Upper lobe of left lung (tissue), 6 donors: ENCODE results near the gene NIM1K. TPM values are rescaled to one million over a fixed set of nuclear protein-coding genes. Genes with fewer than 3 reads are reported as not detected.

Source experiments
- ATAC-seq, 2 donors: fragments of 200-7000 bp; cut with Tn5 transposase; one replicate each; pipeline ENCODE4 v1.9.1; 2022; ENCODE audit warnings: mild to moderate bottlenecking in 2 of 2, moderate library complexity in 2 of 2; ENCODE audit not compliant: low FRiP score in 2 of 2
- DNase-seq, 2 donors: peaks; one replicate each; pipeline ENCODE4 v3.0.0-alpha.2; 2019 to 2020
- H3K27ac ChIP-seq, 4 donors: fragments of 200-600 bp; sonication (generic); one replicate each; pipeline ENCODE4 v1.5.1; 2016 to 2019
- H3K27me3 ChIP-seq, 4 donors: fragments of 200-600 bp; sonication (generic); one replicate each; pipeline ENCODE4 v1.5.1; 2017 to 2019
- H3K36me3 ChIP-seq, 4 donors: fragments of 200-600 bp; sonication (generic); one replicate each; pipeline ENCODE4 v1.5.1; 2016 to 2019
- H3K4me1 ChIP-seq, 4 donors: fragments of 200-600 bp; sonication (generic); one replicate each; pipeline ENCODE4 v1.5.1; 2018 to 2019
- H3K4me3 ChIP-seq, 4 donors: fragments of 200-600 bp; sonication (generic); one replicate each; pipeline ENCODE4 v1.5.1; 2017 to 2019; ENCODE audit warnings: mild to moderate bottlenecking in 2 of 4, moderate library complexity in 1 of 4
- H3K9me3 ChIP-seq, 4 donors: fragments of 200-600 bp; sonication (generic); one replicate each; pipeline ENCODE4 v1.5.1; 2018 to 2019
- EP300 ChIP-seq, 4 donors: sonication (generic); formaldehyde crosslinking; IDR thresholded peaks; one replicate each; pipeline ENCODE4 v1.5.1; 2017; ENCODE audit warnings: antibody characterized with exemption in 4 of 4, control low read depth in 2 of 4
- POLR2A ChIP-seq, 4 donors: fragments of 450-650 bp; IDR thresholded peaks; one replicate each; pipeline ENCODE4 v1.5.1; 2016 to 2017; ENCODE audit warnings: antibody characterized with exemption in 4 of 4, mild to moderate bottlenecking in 2 of 4
- POLR2AphosphoS5 ChIP-seq, 2 donors: sonication (generic); formaldehyde crosslinking; IDR thresholded peaks; one replicate each; pipeline ENCODE4 v1.5.1; 2017; ENCODE audit warnings: antibody characterized with exemption in 2 of 2
- WGBS, 2 donors: methylation state at CpG; one replicate each; pipeline ENCODE4 v1.1.5; 2017 to 2018; 5-methylcytosine and 5-hydroxymethylcytosine counted together
- total RNA-seq, 6 donors: library from RNA; depleted of rRNA in 4 of 6; stranded (reverse); fragments of >200 nt in 4 of 6; gene quantifications; one replicate each; pipeline versions ENCODE4 v1.1.0 to v1.2.1, GENCODE V29; 2016 to 2021
- TF ChIP-seq, protein P1 (sequence below), 6 experiments: fragments of 450-650 bp in 4 of 6; fragments of 200-600 bp in 2 of 6; sonication (generic) in 2 of 6; IDR thresholded peaks; one replicate each; pipeline ENCODE4 v1.5.1; 2016 to 2019; ENCODE audit warnings: antibody characterized with exemption in 6 of 6
- donor health status: DM: no; HTN: no; CAD: no; lungs with moderate emphysema.
- donor health status: DM: no; HTN: yes; CAD: no; lungs with severe emphysema.

The NIM1K gene
- total RNA-seq, 6 donors from 2014 or later: 1.8 to 29.3 (median 4.6) TPM

DNA sequence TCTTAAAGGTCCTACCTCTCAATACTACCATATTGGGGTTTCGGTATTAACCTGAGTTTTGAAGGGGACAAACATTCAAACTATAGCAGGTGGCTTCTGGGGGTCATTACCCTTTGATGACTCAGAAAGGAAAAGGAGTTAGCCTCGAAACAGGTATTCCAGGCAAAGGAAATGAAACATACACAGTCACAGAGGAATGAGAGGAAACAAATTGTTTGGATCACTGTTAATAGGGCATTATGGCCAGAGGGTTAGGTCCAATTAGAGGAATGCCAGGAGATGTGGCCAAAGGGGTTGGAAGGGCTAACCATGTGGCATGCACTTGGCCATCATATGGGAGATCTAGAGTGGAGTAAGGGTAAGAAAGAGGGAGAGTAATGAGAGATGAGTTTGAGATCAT lies 23.9 kb upstream of the NIM1K start:
- H3K27me3 ChIP-seq: no peaks in the 10 kb centered on the region
- no peak overlapping the region for H3K27ac ChIP-seq
- WGBS, 2 donors: 80 to 85% methylated on average over 2 of the region's 2 CpGs
- DNase-seq (no peak), ATAC-seq (no peak)
- TF ChIP-seq POLR2AphosphoS5 (IDR thresholded peaks at IDR 0.05) (no peak), EP300 (IDR thresholded peaks at IDR 0.05) (no peak), POLR2A (IDR thresholded peaks at IDR 0.05) (no peak)
- TF ChIP-seq, protein P1, sequence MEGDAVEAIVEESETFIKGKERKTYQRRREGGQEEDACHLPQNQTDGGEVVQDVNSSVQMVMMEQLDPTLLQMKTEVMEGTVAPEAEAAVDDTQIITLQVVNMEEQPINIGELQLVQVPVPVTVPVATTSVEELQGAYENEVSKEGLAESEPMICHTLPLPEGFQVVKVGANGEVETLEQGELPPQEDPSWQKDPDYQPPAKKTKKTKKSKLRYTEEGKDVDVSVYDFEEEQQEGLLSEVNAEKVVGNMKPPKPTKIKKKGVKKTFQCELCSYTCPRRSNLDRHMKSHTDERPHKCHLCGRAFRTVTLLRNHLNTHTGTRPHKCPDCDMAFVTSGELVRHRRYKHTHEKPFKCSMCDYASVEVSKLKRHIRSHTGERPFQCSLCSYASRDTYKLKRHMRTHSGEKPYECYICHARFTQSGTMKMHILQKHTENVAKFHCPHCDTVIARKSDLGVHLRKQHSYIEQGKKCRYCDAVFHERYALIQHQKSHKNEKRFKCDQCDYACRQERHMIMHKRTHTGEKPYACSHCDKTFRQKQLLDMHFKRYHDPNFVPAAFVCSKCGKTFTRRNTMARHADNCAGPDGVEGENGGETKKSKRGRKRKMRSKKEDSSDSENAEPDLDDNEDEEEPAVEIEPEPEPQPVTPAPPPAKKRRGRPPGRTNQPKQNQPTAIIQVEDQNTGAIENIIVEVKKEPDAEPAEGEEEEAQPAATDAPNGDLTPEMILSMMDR (IDR thresholded peaks at IDR 0.05): no peak
- H3K9me3 ChIP-seq: no peaks in the 10 kb centered on the region
- no peaks in the 10 kb centered on the region for H3K4me1 ChIP-seq
- no peak overlapping the region for H3K4me3 ChIP-seq
- peaks cover 0 to 30% (median 11%) of the 10 kb centered on the region in 4 donors for H3K36me3 ChIP-seq

DNA sequence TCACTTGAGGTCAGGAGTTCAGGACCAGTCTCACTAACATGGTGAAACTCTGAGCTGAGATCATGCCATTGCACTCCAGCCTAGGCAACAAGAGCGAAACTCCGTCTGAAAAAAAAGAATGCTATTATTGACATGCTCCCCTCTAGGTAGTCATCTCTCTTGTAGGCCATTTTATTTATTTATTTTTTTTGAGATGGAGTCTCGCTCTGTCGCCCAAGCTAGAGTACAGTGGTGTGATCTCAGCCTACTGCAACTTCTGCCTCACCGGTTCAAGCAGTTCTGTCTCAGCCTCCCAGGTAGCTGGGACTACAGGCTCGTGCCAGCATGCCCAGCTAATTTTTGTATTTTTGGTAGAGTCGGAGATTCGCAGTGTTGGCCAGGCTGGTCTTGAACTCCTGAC lies 20.6 kb upstream of the NIM1K start:
- H3K9me3 ChIP-seq: no peaks in the 10 kb centered on the region
- WGBS, 2 donors: 98% methylated on average over 8 of the region's 8 CpGs
- H3K4me1 ChIP-seq: no peaks in the 10 kb centered on the region
- ATAC-seq (no peak), DNase-seq (no peak)
- H3K27ac ChIP-seq: no peak overlapping the region
- H3K4me3 ChIP-seq: no peak overlapping the region
- peaks cover 10 to 33% (median 20%) of the 10 kb centered on the region in 4 donors for H3K36me3 ChIP-seq
- TF ChIP-seq POLR2A (IDR thresholded peaks at IDR 0.05): no peak
- H3K27me3 ChIP-seq: no peaks in the 10 kb centered on the region

DNA sequence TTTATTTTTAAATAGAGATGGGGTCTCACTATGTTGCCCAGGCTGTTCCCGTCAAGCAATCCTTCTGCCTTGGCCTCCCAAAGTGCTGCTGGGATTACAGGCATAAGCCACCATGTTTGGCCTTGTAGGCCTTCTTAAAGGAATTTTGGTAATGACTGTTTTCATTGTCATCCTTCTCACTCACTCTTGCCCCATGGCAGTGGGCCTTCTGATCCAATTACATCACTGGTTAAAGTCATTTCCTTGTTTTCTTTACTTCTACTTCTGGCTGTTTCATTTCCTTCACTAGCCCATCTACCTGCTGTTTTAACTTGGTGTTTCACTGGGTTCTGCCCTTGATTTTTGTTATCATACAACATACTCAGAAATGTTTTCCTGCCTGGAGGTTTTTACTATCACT lies 20.1 kb upstream of the NIM1K start:
- TF ChIP-seq POLR2A (IDR thresholded peaks at IDR 0.05) (no peak), EP300 (IDR thresholded peaks at IDR 0.05) (no peak), POLR2AphosphoS5 (IDR thresholded peaks at IDR 0.05) (no peak)
- TF ChIP-seq, protein P1 (IDR thresholded peaks at IDR 0.05): no peak
- Histone ChIP-seq H3K36me3 (peaks cover 10 to 30% (median 20%) of the 10 kb centered on the region in 4 donors), H3K4me1 (no peaks in the 10 kb centered on the region), H3K27ac (no peak overlapping the region), H3K9me3 (no peaks in the 10 kb centered on the region), H3K4me3 (no peak overlapping the region), H3K27me3 (no peaks in the 10 kb centered on the region)
- DNase-seq (no peak), ATAC-seq (no peak)
- 93 to 100% methylated on average over 1 of the region's 1 CpG for WGBS, 2 donors

DNA sequence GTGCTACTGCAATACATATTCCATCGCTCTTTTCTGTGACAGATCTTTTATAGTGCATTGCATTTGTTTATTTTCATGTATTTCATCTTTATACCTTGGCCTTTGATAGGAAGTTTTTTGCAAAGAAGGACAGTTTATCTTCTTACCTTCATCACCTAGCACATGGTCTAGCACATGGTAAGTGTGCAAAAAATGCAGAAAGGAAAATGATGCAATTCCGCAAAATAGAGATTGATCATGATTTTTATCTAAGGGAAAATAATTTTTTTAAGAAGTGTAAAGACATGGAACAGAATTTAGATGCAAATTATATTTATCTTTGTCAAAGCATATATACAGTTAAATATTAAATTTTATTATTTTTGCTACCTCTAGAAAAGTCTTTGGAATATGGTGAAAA lies 19.2 kb upstream of the NIM1K start:
- no peaks in the 10 kb centered on the region for H3K4me1 ChIP-seq

DNA sequence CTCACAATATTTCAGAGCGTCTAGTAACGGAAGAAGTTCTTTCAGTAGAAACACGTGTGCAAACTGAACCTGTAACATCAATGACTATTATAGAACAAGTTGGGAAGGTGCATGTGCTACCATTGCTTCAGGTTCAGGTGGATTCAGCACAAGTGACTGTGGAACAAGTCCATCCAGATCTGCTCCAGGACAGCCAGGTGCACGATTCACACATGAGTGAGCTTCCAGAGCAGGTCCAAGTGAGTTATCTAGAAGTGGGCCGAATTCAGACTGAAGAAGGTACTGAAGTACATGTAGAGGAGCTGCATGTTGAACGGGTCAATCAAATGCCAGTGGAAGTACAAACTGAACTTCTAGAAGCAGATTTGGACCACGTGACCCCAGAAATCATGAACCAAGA lies 17.4 kb upstream of the NIM1K start:
- Histone ChIP-seq H3K9me3 (no peaks in the 10 kb centered on the region), H3K4me3 (no peak overlapping the region), H3K27me3 (no peaks in the 10 kb centered on the region), H3K4me1 (no peaks in the 10 kb centered on the region), H3K36me3 (peaks cover 10 to 29% (median 18%) of the 10 kb centered on the region in 4 donors), H3K27ac (no peak overlapping the region)
- 94 to 97% methylated on average over 7 of the region's 7 CpGs for WGBS, 2 donors
- DNase-seq: no peak
- TF ChIP-seq EP300 (IDR thresholded peaks at IDR 0.05) (no peak), POLR2AphosphoS5 (IDR thresholded peaks at IDR 0.05) (no peak), POLR2A (IDR thresholded peaks at IDR 0.05) (no peak)
- TF ChIP-seq, protein P1 (IDR thresholded peaks at IDR 0.05): no peak
- ATAC-seq: no peak

More for the DNA sequence above, 19.2 kb upstream of the NIM1K start:
- Histone ChIP-seq H3K9me3 (no peaks in the 10 kb centered on the region), H3K36me3 (peaks cover 10 to 29% (median 19%) of the 10 kb centered on the region in 4 donors), H3K27me3 (no peaks in the 10 kb centered on the region), H3K27ac (no peak overlapping the region), H3K4me3 (no peak overlapping the region)
- ATAC-seq (no peak), DNase-seq (no peak)
- WGBS, 2 donors: 94 to 98% methylated on average over 2 of the region's 2 CpGs
- TF ChIP-seq EP300 (IDR thresholded peaks at IDR 0.05) (no peak), POLR2AphosphoS5 (IDR thresholded peaks at IDR 0.05) (no peak), POLR2A (IDR thresholded peaks at IDR 0.05) (no peak)
- TF ChIP-seq, protein P1 (IDR thresholded peaks at IDR 0.05): no peak
